Osteoblast (primary cell): Measurements from ENCODE around the gene NMT1. TPM values are rescaled to one million over a fixed set of nuclear protein-coding genes. Genes with fewer than 3 reads are reported as not detected.

Experiments
- DNase-seq: peaks from one replicate; pipeline ENCODE4 v3.0.0; 2011; ENCODE audit warnings: low spot score, mixed read lengths; ENCODE audit not compliant: insufficient read length; ENCODE audit errors: missing footprints
- H2AFZ ChIP-seq: 2 replicates; pipeline ENCODE4 v1.6.0; 2011; ENCODE audit warnings: mild to moderate bottlenecking, low read length
- H3K27ac ChIP-seq: 2 replicates; pipeline ENCODE4 v1.5.1; 2011; ENCODE audit warnings: mild to moderate bottlenecking, low read depth, low read length, moderate library complexity
- H3K27me3 ChIP-seq: 2 replicates; pipeline ENCODE4 v1.6.0; 2012; ENCODE audit warnings: mild to moderate bottlenecking, control low read depth, inconsistent platforms, low read length, moderate library complexity; ENCODE audit not compliant: insufficient read depth
- H3K36me3 ChIP-seq: 2 replicates; pipeline ENCODE4 v1.5.1; 2011; ENCODE audit warnings: mild to moderate bottlenecking, low read length, control low read depth, moderate library complexity; ENCODE audit not compliant: insufficient read depth
- H3K4me1 ChIP-seq: 2 replicates; pipeline ENCODE4 v1.5.1; 2011; ENCODE audit warnings: mild to moderate bottlenecking, low read length, control low read depth, moderate library complexity; ENCODE audit not compliant: insufficient read depth
- H3K4me2 ChIP-seq: 2 replicates; pipeline ENCODE4 v1.6.0; 2011; ENCODE audit warnings: mild to moderate bottlenecking, low read length; ENCODE audit not compliant: insufficient read depth
- H3K4me3 ChIP-seq: fragments of 200-600 bp; sonication (generic); 3 replicates; pipeline ENCODE4 v1.5.1; 2012; ENCODE audit warnings: mild to moderate bottlenecking, low read length, inconsistent platforms; ENCODE audit not compliant: insufficient read depth
- H3K79me2 ChIP-seq: 2 replicates; pipeline ENCODE4 v1.6.0; 2012; ENCODE audit warnings: mild to moderate bottlenecking, low read length, control low read depth, inconsistent platforms; ENCODE audit not compliant: insufficient read depth
- H3K9me3 ChIP-seq: 2 replicates; pipeline ENCODE4 v1.5.1; 2011; ENCODE audit warnings: low read depth, low read length, control low read depth
- H4K20me1 ChIP-seq: 2 replicates; pipeline ENCODE4 v1.6.0; 2012; ENCODE audit warnings: mild to moderate bottlenecking, low read length, control low read depth; ENCODE audit not compliant: insufficient read depth
- CTCF ChIP-seq: IDR thresholded peaks from 2 replicates; pipeline ENCODE4 v1.5.1; 2011; ENCODE audit warnings: mild to moderate bottlenecking, low read depth, low read length, moderate library complexity; ENCODE audit errors: extremely low read depth
- total RNA-seq: library from RNA; depleted of rRNA; stranded (reverse); fragments of >200 nt; gene quantifications from 2 replicates; pipeline ENCODE4 v1.2.3, GENCODE V29; 2012

NMT1 gene
- total RNA-seq, result 51.8 and 66.6 TPM in 2 replicates

GRCh38 chr17:45060797-45061605, at the start of gene NMT1:
Gene NMT1, plus strand, starts transcription at chr17:45061317. Its CDS starts 13 bp downstream, at chr17:45061330.
- H3K4me2 ChIP-seq, result peak within 1 kb of the TSS; percentile 88
- H3K4me1 ChIP-seq, result peaks cover 23% of the 10 kb centered on the region
- peak; percentile 98 for DNase-seq
- no peaks in the 10 kb centered on the region for H3K27me3 ChIP-seq
- peak within 1 kb of the TSS; percentile 97 for H3K27ac ChIP-seq
- peaks cover 6% of the 10 kb centered on the region for H3K36me3 ChIP-seq
- H3K79me2 ChIP-seq, result peaks cover 65% of the 10 kb centered on the region
- peaks cover 12% of the 10 kb centered on the region for H4K20me1 ChIP-seq
- H3K4me3 ChIP-seq, result peak within 1 kb of the TSS; percentile 89
- no peak for TF ChIP-seq CTCF
- peak within 1 kb of the TSS; percentile 98 for H2AFZ ChIP-seq
- no peaks in the 10 kb centered on the region for H3K9me3 ChIP-seq

DNA sequence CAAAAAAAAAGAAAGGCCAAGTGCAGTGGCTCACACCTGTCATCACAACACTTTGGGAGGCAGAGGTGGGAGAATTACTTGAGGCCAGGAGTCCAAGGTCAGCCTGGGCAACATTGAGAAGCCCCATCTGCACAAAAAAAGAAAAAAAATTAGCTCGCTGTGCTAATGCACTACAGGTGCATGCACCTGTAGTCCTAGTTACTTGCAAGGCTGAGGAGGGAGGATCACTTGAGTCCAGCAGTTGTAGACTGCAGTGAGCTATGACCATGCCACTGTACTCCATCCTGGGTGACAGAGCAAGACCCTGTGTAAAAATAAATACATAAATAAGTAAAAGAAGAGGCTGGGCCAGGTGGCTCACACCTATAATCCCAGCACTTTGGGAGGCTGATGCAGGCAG, 49.4 kb upstream of the NMT1 start:
- Histone ChIP-seq H3K9me3 (no peaks in the 10 kb centered on the region), H3K4me1 (peaks cover 11% of the 10 kb centered on the region), H3K79me2 (no peaks in the 10 kb centered on the region), H4K20me1 (no peaks in the 10 kb centered on the region), H3K36me3 (no peaks in the 10 kb centered on the region), H3K4me2 (no peak overlapping the region), H2AFZ (no peak overlapping the region), H3K27me3 (no peaks in the 10 kb centered on the region), H3K27ac (no peak overlapping the region), H3K4me3 (no peak overlapping the region)
- no peak for TF ChIP-seq CTCF
- DNase-seq, result no peak

DNA sequence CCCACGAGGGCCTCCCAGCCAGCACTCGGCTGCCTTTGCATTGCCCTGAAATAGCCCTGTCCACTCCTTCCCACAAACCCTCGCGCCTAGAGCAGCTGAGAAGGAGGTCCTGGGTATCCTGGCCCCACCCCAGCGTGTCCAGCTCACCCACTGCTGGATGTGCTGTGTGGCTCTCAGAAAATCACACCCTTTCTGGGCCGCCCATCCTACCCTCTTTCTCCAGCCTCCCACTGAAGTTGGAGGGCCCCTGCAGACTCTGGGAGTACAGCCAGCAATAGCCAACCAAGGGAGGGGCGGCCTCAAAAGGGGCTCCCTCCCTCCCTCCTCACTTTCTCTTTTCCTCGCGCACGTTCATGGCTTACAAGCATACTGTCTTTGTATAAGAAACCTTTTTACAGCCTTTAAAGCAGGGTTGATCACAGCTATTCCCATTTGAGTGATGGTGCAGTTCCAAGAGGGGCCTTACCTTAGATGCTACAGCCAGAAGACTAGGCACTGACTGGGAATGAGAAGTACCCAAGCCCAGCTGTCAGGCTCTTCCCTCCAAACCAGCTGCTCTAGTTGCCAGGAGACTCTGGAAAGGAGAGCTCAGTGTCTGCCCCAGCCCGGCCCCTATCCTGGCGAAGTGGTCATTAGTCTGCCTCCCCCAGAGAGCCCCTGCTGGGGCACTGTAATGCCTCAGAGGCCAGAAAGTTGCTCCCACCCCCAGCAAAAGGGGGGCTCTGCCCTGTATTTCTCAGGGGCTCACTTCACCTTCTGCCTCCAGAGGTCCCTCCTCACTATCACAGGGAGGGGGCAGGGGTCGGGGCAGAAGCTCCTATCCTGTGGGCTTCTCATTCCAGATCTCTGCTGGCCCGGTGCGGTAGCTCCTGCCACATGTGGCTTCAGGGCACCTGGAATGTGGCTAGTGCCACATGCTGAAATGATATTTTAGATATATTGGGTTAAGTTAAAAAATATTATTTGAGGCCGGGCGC, 47.8 kb upstream of the NMT1 start:
- Histone ChIP-seq H2AFZ (peak overlapping the region; percentile 65), H3K27me3 (no peaks in the 10 kb centered on the region), H3K27ac (no peak overlapping the region), H3K36me3 (no peaks in the 10 kb centered on the region), H4K20me1 (no peaks in the 10 kb centered on the region), H3K4me3 (peak overlapping the region; percentile 51), H3K9me3 (no peaks in the 10 kb centered on the region), H3K79me2 (no peaks in the 10 kb centered on the region), H3K4me2 (peak overlapping the region; percentile 67), H3K4me1 (peaks cover 11% of the 10 kb centered on the region)
- peak; percentile 93 for DNase-seq
- no peak for TF ChIP-seq CTCF

GRCh38 chr17:45016237-45016636, 44.9 kb upstream of the NMT1 start:
- Histone ChIP-seq H3K4me1 (peaks cover 21% of the 10 kb centered on the region), H3K27me3 (peaks cover 4% of the 10 kb centered on the region), H3K79me2 (no peaks in the 10 kb centered on the region), H3K4me3 (no peak overlapping the region), H3K27ac (no peak overlapping the region), H2AFZ (no peak overlapping the region), H4K20me1 (no peaks in the 10 kb centered on the region), H3K9me3 (no peaks in the 10 kb centered on the region), H3K36me3 (no peaks in the 10 kb centered on the region), H3K4me2 (no peak overlapping the region)
- no peak for TF ChIP-seq CTCF
- DNase-seq, result no peak
